H54 (cell line): Measurements from ENCODE around the gene CCDC86.

Experiments
- DNase-seq: peaks from one replicate; pipeline ENCODE4 v3.0.0; 2011; ENCODE audit warnings: low spot score, mixed read lengths; ENCODE audit not compliant: insufficient read length
- FAIRE-seq: peaks from 3 replicates; lab custom pipeline; 2011; peaks lifted over from hg19 to GRCh38; lab: Jason Lieb, UNC
- POLR2A ChIP-seq: IDR thresholded peaks from 2 replicates; pipeline ENCODE4 v1.6.1; 2011; ENCODE audit warnings: low read depth, mild to moderate bottlenecking, low read length

Gene CCDC86

DNA sequence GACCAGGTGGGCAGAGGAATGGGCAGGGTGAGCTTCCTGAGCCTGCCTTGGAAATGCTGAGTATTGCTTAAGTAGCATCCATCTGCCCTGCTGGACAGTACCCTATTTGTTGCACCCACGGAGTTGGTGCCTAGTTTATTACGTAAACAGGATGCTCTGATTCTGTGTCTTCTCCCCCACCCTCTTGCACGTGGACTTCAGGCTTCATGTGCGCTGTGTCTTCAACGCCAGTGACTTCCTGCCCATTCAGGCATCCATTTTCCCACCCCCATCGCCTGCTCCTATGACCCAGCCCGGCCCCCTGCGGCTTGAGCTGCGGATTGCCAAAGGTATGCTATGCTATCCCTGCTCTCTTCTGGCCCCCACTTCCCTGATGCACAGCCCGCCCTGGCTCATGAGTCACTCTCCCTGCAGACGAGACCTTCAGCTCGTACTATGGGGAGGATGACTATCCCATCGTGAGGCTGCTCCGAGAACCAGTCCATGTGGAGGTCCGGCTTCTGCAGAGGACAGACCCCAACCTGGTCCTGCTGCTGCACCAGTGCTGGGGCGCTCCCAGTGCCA, 31.1 kb downstream of the CCDC86 start:
- peak; percentile 90 for DNase-seq
- FAIRE-seq: peak; percentile 41
- 0 out of 2 replicates have a peak, but pooled peaks have one; percentile 3 for TF ChIP-seq POLR2A

GRCh38 chr11:60873533-60873932, 31.6 kb downstream of the CCDC86 start:
- no peak for TF ChIP-seq POLR2A
- FAIRE-seq (no peak), DNase-seq (no peak)

DNA sequence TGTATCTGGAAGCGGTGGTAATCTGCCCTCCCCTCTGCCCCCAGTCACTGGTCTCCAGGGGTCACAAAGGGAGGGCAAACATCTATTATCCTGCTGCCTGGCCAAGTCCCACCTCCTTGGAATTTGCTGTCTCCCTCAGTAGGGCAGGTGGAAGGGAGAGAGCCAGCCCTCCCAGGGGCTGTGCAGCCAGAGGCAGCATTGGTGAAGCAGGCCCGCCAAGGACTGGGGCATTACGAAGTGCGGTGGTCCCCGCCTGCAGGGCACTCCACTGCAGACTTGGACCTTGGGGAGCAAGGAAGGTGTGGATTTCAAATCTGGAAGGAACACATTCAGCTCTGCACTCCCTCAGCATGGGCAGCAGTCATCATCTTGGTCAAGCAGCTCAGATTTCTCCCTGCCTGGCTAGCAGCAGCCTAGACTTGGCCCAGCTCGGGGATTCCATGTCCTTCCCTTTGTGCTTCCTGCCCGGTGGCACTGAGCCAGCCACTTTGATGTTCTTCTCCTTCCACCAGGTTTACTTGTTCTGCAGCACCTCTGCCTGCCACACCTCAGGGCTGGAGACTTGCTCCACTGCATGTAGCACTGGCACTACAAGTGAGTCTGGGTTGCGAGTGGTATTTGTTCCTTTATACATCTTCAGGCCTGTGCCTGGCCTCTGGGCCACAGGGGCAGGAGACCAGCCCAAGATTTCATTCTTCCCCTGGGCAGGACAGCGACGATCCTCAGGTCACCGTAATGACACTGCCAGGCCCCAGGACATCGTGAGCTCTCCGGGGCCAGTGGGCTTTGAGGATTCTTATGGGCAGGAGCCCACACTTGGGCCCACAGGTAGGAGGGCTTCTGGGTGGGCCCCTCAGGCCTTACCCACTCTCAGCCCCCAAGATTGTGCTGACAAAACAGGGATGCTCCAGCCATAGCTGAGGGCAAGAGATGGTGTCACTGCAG, 32.8 kb downstream of the CCDC86 start:
- FAIRE-seq: no peak
- TF ChIP-seq POLR2A: no peak
- no peak for DNase-seq

DNA sequence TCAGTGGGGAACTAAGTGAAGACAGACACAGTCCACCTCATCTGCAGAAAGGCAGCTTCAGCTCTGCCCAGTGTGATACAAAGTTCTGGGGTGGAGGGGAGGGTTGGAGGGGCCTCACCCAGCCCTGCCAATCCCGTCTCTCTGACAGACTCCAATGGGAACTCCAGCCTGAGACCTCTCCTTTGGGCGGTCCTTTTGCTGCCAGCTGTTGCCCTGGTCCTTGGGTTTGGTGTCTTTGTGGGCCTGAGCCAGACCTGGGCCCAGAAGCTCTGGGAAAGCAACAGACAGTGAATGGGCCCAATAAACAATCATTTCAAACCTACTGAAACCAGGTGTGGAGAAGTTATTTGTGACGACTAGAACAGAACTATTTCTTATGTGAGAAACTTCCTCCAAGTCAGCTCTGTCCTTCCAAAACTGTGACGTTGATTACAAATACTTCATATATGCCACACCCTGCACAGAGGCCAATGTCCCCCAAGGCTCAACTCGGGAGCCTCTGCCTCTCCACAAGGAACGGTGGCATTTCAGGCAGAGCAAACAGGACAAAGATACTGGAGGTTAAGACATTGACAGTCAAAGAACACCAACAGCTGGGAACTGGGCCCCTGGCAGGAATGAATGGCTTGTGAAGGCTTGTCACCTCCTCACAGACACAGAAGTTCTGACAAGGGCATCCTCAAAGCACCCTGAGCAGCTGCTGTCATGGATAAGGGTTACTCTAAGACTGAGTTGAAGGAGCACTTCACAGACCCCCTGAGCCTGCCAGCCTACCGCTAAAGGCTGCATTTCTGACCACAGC, 33.7 kb downstream of the CCDC86 start:
- no peak for TF ChIP-seq POLR2A
- no peak for FAIRE-seq
- DNase-seq: no peak

DNA sequence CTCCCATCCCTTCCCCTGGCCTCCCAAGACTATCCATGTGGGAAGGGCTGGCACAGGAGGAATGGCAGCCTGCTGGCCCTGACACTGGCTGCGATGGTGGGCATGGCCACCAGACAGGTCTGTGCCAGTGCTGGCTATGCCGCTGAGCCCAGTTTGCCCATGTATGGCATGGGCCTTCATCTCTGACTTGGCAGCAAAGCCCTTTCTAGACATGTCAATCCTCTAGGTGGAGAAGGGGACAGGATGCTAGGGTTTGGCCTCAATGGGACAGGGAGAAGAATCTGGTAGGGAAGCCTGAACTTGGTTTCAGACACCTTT, 34.2 kb downstream of the CCDC86 start:
- DNase-seq (no peak), FAIRE-seq (no peak)
- TF ChIP-seq POLR2A: no peak

GRCh38 chr11:60878245-60879101, 36.6 kb downstream of the CCDC86 start:
- FAIRE-seq: no peak
- no peak for DNase-seq
- TF ChIP-seq POLR2A: no peak

- FAIRE-seq (no peak), DNase-seq (no peak)
- TF ChIP-seq POLR2A: no peak
Measured at GRCh38 chr11:60879104-60879503, 37.2 kb downstream of the CCDC86 start.

DNA sequence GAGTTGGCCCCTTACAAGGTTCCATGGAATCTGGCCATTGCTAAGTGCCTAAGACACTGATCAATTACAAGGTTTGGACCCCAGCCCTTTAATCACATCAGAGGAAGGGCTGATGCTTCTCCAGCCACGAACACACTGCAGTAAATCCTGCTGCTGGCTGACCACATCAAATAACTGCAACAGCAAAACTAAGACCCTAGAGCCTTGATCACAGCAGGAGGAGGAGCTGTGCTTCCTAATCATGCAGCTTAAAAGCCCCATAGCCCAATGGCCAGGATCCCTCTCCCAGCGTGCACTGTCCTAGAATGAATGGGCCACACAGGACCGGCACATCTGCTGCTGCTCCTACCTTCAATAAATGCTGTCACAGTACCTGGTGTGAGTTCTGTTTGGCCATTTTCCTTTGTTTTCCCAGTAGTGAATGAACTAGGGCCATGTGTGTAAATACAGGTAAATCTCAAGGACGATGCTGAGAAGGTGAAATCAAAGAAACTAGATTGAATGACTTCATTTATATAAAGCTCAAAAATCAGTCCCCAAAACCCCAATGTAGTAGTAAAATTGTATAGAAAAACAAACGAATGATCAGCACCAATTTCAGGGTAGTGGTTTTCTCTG, 38.2 kb downstream of the CCDC86 start:
- DNase-seq: no peak
- no peak for FAIRE-seq
- TF ChIP-seq POLR2A: no peak

GRCh38 chr11:60880643-60881282, 38.9 kb downstream of the CCDC86 start:
- TF ChIP-seq POLR2A: no peak
- no peak for FAIRE-seq
- DNase-seq: no peak

DNA sequence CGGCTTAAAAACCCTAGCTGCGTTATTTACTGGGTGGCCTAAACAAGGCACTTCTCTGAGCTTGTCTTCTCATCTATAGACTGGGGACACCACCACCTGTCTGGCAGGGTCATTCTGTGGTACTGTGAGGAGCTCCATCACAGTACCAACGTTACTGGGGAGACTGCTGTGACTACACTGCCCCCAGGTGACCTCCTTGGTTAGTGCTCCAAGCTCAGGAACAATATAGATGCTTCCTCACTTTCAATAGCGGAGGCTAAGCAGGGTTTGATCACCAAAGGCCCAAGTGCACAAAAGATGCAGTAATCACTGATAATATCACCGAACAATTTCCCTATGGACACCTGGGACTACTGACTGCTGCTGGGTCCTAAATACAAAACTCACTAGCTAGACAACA, 45.6 kb downstream of the CCDC86 start:
- FAIRE-seq: no peak
- DNase-seq: peak; percentile 42
- no peak for TF ChIP-seq POLR2A

DNA sequence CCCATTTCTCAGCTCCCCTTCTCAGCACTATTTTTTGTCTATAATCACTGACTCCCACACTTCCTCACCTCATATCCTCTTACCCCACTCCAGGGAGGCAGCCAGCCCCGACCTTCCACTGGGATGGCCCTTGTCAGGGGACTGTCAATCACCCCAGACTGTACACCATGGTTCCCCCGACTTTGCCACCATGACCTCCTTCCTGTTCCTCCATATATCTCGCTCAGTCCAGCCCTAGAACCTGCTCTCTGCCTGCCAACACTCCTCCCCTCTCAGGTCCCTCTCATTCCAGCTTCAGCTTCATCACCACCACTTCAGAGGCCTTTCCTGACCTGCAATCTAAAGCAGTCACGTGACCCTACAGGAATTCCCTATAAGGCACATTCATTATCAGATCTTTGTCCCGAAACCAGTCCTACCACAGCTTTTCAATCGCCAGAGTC, 48.0 kb downstream of the CCDC86 start:
- no peak for FAIRE-seq
- no peak for TF ChIP-seq POLR2A

GRCh38 chr11:60890696-60891095, 48.8 kb downstream of the CCDC86 start:
- FAIRE-seq (no peak), DNase-seq (no peak)
- no peak for TF ChIP-seq POLR2A

More for the DNA sequence above, 48.0 kb downstream of the CCDC86 start:
- no peak for DNase-seq
